ENCODE measurements around the gene SKIC8.

The SKIC8 gene

DNA sequence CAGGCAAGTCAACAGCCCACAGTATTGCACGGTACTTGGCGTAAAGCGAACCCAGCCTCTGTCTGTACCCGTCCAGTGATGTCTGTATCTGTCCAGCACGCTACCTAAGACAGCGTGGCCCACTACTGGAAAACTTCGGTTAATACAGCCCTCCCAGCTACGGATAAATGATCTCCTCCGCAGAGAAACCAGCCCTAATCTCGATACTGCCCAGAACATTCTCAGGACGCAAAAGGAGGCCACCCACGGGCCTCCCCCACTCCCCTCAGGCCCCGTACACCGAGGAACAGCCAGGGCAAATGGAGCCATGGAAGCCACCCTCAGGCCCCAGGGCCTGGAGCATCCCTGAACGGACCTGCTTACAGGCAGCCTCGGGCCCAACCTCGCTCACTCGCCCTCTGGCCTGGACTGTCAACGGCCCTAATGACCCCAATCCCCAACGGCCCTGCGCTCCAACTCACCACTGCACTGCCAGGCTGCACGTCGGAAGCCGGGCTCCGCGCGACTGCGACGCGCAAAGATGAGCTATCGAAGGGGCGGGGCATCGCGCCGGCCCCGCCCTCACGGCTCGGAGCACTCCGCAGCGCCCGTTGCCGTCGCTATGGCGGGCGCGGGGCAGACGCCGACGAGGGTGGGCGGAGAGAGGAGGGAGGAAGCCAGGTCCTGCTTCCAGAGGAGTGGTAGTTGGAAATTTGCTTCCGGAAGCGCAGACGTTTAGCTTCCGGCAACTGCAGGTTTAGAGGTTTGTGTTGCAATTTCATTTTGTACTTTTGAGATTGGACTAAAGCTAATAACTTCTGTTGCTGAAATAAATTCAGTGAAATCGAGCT lies at the start of gene SKIC8:
Gene SKIC8 (minus strand): TSS at position 509 of the 830 bp plus-strand sequence. CDS start 3,923 bp downstream, outside the sequence.
- DNase-seq = peak; percentile 88 to 90

DNA sequence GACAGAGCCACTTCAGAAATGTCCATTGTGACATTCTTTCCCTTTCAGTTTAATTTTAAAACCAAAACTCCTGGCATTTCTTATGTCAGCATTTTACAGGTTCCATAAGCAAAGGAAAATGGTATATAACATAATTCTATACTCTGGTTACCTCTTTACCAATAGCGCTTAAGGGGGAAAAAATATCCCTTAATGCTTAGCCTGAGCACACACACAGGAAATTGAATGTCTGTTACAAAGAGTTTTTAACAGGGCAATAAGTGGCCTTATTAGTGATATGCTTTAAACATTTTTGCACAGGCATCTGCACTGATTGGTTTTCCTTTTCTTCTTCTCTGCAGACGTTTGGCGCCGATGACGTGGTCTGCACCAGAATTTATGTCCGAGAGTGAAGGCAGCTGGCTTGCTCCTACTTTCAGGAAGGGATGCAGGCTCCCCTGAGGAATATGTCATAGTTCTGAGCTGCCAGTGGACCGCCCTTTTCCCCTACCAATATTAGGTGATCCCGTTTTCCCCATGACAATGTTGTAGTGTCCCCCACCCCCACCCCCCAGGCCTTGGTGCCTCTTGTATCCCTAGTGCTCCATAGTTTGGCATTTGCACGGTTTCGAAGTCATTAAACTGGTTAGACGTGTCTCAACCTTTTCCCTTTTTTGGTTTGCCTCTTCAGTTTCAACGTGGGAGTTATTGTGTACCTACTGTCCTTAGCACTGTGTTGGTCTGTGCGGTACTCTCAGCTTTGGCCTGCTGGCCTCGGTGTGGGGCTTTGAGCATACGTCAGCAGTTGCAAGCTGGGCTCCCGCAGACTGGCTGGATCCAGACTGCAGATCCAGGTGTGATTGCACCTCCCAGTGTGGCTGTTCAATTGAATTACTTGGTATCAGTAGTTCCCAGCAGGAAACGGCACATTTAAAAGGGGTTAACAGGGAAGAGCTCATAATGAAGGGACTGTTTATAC lies 48.5 kb upstream of the SKIC8 start:
- no peak for DNase-seq

DNA sequence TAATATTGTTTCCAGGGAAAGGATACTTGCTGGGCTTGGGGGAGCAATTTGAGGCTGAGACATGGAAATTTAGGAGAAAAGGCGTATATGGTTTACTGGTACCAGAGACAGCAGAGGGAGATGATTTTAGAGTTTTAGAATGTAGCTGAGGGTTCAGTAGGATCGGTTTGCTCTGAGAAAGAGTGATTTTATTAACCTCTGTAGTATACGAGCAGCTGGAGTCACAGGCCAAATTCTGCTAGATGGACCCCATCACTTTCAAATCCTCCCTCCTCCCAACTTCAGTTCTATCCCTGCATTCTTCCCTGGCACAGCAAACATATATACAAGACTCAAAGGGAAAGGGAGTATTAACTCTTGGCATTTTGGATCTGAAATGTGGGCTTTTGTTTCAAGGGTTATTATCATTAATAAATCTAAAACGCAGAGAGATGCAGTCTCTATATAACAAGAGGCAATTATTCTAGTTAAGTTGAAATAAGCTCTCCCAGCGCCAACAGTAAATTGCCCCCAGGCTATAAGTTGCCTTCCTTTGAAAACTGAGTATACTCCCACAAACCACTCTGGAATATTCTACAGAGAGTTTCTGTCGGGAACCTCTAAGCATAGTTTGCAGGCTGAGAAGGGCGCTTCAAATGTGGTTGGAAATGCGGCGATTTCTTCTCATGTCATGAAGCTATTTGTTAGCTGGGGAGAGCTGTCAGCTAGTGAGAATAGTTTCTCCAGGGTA lies 46.2 kb upstream of the SKIC8 start:
- DNase-seq = no peak

DNA sequence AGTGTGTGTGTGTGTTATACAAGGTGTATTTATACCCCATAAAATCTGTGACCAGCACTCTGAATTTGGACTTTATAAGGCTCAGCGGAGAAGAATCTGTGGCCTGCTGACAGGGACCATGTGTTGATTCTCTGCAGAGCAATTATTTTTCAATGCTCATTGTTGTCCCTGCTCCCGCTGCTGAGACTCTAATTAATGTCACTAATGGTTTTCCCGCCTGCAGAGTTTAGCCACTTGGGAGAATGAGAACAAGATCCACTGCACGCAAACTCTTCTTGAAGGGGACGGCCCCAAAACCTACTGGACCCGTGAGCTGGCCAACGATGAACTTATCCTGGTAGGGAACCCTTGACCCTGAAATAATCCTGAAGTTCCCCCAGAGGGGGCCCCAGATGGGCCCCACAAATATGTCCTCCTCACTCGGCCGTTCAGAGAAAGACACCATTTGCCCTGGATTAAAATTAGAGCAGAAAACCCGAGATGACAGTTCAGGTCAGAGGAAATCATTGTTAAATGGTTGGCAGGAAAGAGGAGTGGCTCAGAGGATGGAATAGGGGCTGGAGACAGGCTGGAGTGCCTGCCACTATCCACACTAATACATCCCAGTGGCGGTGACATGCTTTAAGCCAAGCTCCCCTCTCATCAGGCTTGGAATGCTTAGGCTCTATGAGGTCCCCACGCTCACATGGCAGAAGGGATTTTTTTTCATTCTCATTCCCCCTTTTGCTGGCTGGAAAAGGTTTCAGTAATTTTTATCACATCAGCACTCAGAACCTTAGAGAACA lies 44.1 kb upstream of the SKIC8 start:
- DNase-seq = no peak

DNA sequence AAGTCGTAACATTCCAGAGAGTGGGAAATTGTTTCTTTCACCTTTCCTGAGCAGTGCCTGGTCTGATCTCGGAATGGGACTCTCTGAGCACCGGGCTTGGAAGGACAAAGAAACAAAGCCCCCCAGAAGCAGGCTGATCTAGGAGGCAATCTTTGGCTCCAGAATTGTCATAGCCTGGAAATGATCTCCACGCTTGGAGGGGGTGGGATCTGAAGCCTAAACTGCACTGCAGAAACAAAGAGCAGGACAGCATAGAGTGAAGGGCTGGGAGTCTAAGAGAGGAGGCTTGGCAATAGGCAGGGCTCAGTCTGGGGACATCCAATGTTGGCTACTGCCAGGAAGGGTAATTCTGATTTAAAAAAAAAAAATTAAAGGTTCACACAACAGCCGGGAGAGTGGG lies 42.6 kb upstream of the SKIC8 start:
- no peak for DNase-seq

DNA sequence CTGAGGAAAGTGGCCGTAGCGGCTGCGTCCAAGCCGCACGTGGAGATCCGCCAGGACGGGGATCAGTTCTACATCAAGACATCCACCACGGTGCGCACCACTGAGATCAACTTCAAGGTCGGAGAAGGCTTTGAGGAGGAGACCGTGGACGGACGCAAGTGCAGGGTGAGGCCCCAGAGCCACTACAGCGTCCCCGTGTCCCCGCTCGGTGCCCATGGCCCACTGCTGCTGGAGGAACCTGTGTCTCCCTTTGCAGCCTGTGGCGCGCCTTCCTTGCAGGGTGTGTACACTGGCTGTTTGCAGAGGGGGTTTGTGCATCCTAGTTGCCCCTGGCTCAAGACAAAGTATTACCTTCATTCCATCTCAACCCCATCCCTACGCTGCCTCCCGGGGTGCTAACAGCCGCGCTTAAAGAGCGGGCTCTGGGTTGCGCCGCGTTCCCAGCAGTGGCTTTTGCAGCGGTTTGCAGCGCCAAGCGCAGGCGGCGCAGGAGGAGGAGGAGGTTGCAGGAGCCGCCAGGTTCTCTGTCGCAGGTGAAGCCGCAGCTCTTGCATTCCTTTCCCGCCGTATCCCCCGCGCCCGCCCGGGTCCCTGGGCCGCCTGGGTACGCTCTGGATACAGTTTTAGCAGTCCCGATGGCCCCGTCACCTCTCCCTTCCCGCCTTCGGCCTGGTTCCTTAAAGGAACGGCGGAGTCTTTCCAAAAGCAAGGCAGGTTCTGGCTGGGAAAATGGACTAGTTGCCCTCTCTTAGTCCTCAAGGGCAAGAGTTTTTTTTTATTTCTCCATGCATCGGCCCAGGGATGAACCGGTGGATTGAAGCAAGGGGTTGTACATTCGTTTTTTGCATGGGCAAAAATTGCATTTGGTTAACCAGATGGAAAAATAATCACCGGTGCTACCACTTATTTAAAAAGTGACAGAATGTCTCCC lies 41.9 kb upstream of the SKIC8 start:
- no peak for DNase-seq

DNA sequence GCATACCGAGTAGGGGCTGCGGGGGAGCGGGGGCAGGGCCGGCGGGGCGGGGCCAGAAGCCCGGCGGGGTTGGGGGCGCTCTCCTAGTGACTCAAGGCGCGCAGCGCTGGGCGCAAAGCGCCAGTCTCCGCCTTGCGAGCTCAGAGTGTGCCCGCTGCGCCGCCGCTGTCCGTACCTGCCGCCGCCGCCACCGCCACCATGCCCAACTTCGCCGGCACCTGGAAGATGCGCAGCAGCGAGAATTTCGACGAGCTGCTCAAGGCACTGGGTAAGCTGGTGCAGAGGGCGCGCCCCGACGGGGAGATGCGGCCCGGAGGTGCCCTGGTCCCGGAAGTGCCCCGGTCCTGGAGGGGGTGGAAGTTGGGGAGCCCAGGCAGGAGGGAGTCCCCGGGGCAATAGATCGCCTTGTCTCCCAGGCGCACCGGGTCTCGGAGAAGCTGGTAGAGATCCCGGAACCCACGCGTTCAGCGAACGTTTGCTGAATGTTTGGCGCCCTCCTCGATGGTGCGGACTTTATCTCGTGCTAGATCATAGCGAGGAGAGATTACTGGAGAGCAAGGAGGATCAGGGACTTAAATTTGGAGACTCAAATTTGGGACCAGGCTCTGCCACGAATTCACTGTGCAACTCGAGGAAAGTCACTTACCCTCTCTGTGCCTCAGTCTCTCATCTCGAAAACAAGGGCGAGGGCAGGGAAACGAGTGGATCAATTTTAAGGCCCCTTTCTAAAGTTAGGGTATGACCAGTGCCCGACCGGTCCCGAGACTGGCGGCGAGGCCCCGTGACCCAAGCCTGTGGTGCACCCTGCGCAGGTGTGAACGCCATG lies 41.0 kb upstream of the SKIC8 start, which contains the start of gene CRABP1:
Gene CRABP1 (plus strand): TSS at position 123 of the 826 bp plus-strand sequence. CDS start 76 bp downstream, at position 199.
- no peak for DNase-seq

DNA sequence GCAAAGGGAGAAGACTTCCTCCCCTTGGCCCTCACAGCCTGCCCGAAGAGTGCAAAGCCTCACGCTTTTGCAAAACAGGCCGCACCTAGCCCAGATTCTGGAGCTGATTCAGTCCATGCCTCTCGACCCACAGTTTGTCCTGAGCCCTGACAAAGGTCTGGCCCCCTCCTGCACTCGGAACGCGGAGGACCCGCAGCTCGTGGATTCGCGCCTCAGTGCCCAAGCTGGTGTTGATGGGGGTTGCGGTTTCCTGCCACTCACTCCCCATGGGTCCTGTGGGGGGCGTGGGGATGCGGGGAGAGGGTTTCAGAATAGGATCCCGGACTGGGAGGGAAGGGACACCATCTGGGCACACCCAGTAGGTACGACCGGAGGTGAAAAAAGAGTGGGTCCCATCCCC lies 40.1 kb upstream of the SKIC8 start:
- no peak for DNase-seq

DNA sequence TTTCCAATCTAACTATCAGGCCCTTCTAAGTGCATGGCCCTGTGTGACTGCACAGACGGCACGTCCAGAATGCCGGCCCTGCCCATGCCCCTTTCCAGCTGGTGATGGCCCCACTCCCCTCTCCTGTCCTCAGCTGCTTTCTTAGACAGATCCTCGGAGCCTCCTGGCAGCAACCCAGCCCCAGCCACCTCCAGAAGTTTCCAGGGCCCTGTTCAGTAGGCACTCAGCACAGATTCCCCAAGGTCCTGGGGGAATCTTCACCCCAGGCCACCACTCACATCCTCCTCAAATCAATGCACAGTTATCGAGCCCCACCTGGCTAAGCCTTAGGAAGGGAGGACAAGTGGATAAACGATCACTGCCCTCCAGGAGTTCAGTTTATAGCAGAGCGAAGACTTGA lies 39.4 kb upstream of the SKIC8 start:
- no peak for DNase-seq

DNA sequence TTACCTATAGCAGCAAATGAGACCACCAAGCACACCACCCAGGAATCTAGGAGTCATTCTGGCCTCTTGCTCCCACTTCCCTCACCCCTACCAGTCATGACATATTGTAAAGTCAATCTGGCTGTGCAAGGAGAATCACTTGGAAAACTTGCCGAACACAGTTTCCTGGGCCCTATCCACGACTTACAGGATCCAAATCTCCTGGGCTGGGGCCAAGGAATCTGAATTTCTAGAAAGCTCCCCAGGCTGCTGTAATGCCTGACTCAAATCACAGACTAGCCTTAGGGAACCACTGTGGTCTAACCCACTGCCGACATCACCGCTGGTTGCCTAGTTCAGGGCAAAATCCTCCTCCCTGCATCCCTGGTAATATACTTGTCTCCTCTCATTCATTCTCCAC lies 36.6 kb upstream of the SKIC8 start:
- DNase-seq = no peak

DNA sequence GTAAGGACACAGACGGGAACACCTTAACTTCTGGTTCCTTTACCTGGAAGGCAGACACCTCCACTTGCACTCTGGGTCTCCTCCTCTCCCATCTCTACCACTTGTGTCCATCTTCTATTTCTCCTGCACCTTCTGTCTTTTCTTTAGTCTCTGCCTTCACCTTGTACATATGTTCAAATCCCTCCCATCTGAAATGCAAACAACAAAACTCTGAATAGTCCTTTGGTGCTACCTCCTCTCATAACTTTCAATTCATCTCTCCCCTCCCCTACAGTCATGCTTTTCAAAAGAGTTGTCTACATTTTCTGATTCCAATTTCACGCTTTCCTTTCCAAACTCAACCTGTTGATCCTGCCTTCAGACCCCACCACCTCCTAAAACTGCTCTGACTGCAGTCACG lies 35.4 kb upstream of the SKIC8 start:
- DNase-seq = no peak

DNA sequence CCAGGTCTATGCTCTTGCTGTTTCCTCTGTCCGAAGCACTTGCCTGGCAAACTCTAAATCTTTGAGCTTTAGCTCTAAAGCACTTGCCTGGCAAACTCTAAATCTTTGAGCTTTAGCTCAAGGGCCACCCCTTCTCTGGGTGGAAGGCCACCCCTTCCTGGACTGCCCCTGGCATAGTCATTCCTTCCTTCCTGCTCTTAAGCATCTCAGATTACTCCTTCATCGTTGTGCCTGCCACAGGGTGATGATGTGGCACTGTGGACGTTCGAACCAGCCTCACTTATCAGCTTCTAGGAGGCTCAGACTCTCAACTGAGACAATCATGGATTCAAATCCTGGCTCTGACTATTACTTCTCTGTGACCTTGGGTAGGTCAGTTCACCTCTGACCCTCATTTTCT lies 30.2 kb upstream of the SKIC8 start:
- DNase-seq = no peak

DNA sequence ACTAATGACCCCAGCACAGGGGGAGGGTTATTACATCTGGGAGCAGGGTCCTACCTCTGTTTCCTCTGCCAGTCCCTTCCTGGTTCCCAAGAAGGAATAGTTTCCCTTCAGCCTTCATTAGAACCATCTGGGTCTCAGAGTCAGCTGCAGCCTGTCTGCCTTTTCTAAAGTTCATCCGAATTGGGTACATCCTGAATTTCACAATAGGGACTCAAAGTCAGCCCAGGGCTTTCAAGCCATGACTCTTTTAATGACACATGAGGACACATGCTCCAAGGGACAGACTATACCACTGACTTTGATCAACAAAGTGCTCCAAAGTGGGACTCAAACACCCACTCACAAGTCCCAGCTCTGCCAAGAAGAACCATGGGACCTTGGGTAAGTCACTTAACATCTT lies 28.1 kb upstream of the SKIC8 start:
- no peak for DNase-seq

DNA sequence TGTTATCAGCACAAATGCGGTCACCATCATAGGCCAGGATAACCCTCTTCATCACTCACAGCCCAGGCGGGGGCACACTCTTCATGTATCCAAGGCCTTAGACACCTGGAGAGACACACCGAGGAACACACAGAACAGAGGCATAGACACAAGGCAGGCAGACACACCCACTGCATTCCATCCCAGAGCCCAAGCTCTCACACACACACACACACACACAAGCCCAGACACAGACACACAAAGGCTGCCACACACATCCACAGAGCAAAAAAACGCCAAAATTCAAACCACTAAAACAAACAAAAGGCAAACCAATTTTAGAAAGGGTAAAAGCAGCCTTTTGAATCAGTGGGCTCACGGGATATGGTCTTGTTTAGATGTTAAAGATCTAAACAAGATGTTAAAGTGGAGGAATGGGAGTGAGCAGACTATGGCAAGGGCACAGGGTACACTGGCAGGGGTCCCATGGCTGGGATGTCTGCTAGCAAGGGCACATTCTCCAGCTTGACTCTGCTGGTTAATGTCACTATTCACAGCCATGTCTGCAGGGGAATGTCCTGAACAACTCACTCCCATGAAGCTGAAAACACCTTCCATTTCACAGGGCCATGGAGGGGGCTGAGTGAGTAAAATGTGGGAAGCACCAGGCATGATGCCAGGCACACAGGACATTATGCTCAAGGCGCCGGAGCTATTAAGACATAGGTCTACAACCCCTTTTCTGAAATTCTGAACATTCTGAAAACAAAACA lies 25.9 kb upstream of the SKIC8 start:
- DNase-seq = no peak

DNA sequence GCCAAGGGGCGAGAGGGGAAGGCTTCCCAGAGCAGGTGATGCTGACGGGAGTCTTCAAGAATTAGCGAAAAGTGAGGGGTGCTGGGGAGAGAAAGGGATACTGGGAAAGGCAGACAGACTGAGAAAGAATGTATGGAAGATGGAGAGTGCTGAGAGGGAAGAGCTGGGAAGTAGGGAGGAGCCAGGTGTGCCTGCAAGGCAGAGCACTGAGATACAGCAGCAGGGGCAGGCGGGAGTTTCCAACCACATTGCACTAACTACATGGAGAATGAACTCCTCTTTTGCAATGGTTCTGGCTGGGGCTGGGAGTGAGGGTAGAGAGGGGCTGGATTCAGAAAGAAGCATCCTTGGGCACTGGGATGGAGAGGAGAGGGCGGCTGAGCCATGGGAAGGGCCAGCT lies 24.7 kb upstream of the SKIC8 start:
- no peak for DNase-seq

DNA sequence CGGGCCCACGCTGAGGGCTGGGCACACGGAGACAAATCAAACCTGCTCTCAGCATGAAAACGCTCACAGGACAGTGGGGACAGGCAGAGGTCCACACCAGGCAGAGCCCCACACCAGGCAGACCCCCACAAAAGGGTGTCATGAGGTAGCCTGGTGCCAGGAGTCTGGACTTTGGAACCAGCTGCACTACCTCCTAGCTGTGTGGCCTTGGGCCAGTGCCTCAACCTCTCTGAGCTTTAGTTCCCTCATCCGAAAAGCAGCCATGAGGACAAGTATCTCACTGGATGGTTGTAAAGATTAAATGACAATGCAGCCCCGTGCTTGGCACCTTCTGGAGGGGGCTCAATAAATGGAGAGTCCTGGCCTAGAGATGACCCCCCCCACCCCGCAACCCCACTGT lies 24.3 kb upstream of the SKIC8 start:
- no peak for DNase-seq

DNA sequence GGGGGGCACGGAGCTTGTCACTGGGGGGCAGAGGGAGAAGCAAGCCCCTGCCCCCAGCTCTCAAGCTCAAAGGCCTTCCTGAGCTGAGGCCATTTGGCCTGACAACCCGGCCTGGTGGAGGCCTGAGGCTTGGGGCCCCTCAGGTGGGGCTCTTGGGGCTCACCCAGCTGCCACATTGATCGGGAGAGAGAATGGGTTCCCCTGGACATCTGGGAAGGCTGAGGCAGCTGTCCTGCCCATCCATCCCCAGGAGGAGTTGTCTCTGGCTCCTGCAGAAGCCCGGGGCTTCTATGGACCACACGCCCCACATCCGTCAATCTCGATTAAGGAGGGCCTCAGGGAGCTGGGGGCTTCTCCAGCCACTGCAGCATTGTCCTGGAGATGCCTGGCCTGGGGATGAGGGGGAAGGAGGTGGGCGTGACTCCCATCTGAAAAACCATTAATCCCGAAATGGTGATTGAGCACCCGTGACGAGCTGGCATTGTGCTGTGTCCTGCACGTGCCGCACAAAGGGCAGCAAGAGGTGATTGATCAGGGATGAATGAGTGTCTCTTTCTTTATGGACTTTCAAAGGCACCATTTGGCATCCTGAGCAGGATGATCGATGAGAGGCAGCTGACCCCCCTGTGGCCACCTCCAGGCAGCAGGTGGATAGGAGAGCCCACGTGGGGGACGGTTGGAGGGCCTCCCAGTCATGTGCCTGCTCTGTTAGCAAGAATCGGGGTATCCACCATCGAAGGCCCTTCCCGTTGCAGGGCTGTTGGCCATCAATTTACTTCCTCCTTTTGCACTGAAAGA lies 23.5 kb upstream of the SKIC8 start:
- DNase-seq = no peak

DNA sequence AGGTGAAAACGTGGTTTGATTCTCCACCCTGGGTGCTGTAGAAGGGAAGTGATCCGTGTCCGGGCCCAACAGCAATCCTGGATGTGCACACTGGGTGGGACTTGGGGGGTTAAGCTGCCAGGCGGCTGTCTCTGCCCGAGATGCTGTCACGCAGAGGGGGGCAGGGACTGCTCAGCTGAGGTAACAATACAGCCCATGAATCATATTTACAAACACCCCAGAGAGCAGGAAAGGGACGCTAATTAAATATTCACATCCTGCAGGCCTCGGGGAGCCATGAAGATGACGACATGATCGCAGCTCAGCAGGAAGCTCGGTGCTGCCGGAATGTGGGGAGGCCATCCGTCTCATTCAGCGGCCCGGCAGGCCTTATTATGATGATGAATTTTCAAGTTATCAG lies 22.8 kb upstream of the SKIC8 start:
- DNase-seq = no peak

DNA sequence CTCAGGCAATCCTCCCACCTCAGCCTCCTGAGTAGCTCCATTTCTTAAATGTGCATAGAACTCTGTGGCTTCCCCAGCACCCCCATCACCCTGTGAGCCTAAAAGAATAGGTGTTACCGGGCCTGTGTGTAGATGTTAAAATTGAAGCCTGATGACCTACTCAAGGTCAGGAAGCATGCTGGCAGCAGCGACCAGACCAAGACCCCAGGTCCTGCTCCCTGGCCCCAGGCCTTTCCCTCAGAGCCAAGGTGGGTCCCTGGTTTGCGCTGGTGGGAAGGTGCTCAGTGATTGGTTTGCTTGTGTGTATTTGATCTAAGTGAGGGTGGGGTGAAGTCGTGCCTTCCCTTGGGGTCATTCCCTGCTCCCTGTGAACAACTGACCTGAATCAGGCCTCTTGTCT lies 22.4 kb upstream of the SKIC8 start:
- no peak for DNase-seq
